Panc1 (cell line): Measurements from ENCODE around the gene CXCR5. TPM values are rescaled to one million over a fixed set of nuclear protein-coding genes. Genes with fewer than 3 reads are reported as not detected.

Source experiments
- ATAC-seq: fragments of 200-7000 bp; cut with Tn5 transposase; 2 replicates; pipeline ENCODE4 v1.9.1; 2020; ENCODE audit warnings: mild to moderate bottlenecking, moderate library complexity
- BruUV-seq: library from RNA; stranded (reverse); fragments of 400-500 nt; replicated peaks from 2 replicates; lab custom pipeline; 2021; lab: Mats Ljungman, UMichigan
- CTCF ChIA-PET: fragments of 300-600 bp; sonication (Branson Sonifier 250); formaldehyde crosslinking; loops from one replicate; lab custom pipeline; 2022; ENCODE audit warnings: antibody characterized with exemption; lab: Charles Lee
- POLR2A ChIA-PET: fragments of 300-600 bp; sonication (Branson Sonifier 250); formaldehyde crosslinking; loops from one replicate; lab custom pipeline; 2022; ENCODE audit warnings: antibody characterized with exemption; lab: Charles Lee
- DNase-seq: peaks from one replicate; pipeline ENCODE4 v3.0.0-alpha.2; 2010; ENCODE audit warnings: low read depth, low spot score
- H3K27ac ChIP-seq: 2 replicates; pipeline ENCODE4 v1.5.1; 2011; ENCODE audit warnings: mild to moderate bottlenecking, low read length, inconsistent platforms
- H3K27me3 ChIP-seq: fragments of 200-500 bp; sonication (Bioruptor generic); 2 replicates; pipeline ENCODE4 v1.6.0; 2014; ENCODE audit warnings: low read length, inconsistent platforms; ENCODE audit not compliant: control insufficient read depth, insufficient read depth
- H3K36me3 ChIP-seq: fragments of 200-500 bp; sonication (Bioruptor generic); 2 replicates; pipeline ENCODE4 v1.5.1; 2014; ENCODE audit warnings: inconsistent platforms, mild to moderate bottlenecking, low read length, moderate library complexity; ENCODE audit not compliant: control insufficient read depth, insufficient read depth
- H3K4me1 ChIP-seq: 2 replicates; pipeline ENCODE4 v1.5.1; 2011; ENCODE audit warnings: inconsistent platforms, mild to moderate bottlenecking, low read length, moderate library complexity; ENCODE audit not compliant: control insufficient read depth, insufficient read depth
- H3K4me3 ChIP-seq, 2 experiments: 2 replicates each; pipeline ENCODE4 v1.5.1; 2011 to 2012; ENCODE audit warnings: low read depth in 2 of 2, low read length in 2 of 2, mild to moderate bottlenecking in 2 of 2, inconsistent platforms in 1 of 2, moderate library complexity in 1 of 2
- H3K9me3 ChIP-seq: fragments of 200-500 bp; sonication (Bioruptor generic); 2 replicates; pipeline ENCODE4 v1.5.1; 2014; ENCODE audit warnings: low read depth, mild to moderate bottlenecking, inconsistent platforms, low read length, moderate library complexity; ENCODE audit not compliant: control insufficient read depth, insufficient read depth
- POLR2AphosphoS5 ChIP-seq: IDR thresholded peaks from 2 replicates; pipeline ENCODE4 v1.6.1; 2012; ENCODE audit warnings: mild to moderate bottlenecking, low read depth, low read length, moderate library complexity
- SIN3A ChIP-seq: IDR thresholded peaks from 2 replicates; pipeline ENCODE4 v1.6.1; 2012; ENCODE audit warnings: low read depth, mild to moderate bottlenecking, low read length, moderate library complexity, borderline replicate concordance; ENCODE audit not compliant: insufficient read depth
- TCF7L2 ChIP-seq: IDR thresholded peaks from 2 replicates; pipeline ENCODE4 v1.6.1; 2011; ENCODE audit warnings: mild to moderate bottlenecking, low read depth, low read length, inconsistent platforms
- in situ Hi-C: cut with HindIII; loops from 2 replicates; pipeline ENCODE4 v1.10.0; 2016; ENCODE audit warnings: low sequenced_read_pairs, low pct_unique_long_range_greater_than_20kb
- intact Hi-C: fragments of 100-400 bp; cut with micrococcal nuclease; formaldehyde crosslinking; loops from one replicate; pipeline ENCODE4 v1.10.0; 2022; ENCODE audit not compliant: unreplicated experiment
- total RNA-seq: library from RNA; stranded (reverse); gene quantifications from one replicate; pipeline ENCODE4 v1.2.1, GENCODE V29; 2021; ENCODE audit not compliant: unreplicated experiment
- TF ChIP-seq, protein P1 (sequence below): fragments of 450-650 bp; IDR thresholded peaks from 2 replicates; pipeline ENCODE4 v1.5.1; 2017; ENCODE audit warnings: mild to moderate bottlenecking
- TF ChIP-seq, protein P2 (sequence below), 2 experiments: IDR thresholded peaks; 2 replicates each; pipeline ENCODE4 v1.6.1; 2011 to 2012; ENCODE audit warnings: low read depth in 2 of 2, control low read depth in 1 of 2, low read length in 1 of 2, mild to moderate bottlenecking in 1 of 2, moderate library complexity in 1 of 2; ENCODE audit not compliant: insufficient read depth in 1 of 2

Gene CXCR5
- total RNA-seq, 1 experiment from 2014 or later, result not detected

DNA sequence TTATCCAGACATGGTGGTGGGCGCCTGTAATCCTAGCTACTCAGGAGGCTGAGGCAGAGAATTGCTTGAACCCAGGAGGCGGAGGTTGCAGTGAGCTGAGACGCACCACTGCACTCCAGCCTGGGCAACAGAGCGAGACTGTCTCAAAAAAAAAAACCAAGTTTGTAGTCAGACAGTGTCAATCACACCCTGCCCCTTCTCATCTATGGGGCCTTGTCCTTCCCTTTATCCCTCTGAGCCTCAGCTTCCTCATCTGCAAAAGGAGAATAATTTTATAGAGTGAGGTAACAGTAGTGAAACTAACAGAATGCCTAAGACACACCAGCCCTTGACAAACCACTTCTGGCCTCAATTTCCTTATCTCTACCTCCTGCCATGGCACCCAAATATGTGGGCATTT lies 31.3 kb downstream of the CXCR5 start:
- Histone ChIP-seq H3K4me3 (no peak overlapping the region), H3K36me3 (peaks cover 3% of the 10 kb centered on the region), H3K27ac (peak overlapping the region; percentile 99), H3K9me3 (no peaks in the 10 kb centered on the region), H3K27me3 (no peaks in the 10 kb centered on the region), H3K4me1 (peaks cover 93% of the 10 kb centered on the region)
- intact Hi-C loops (no loop called here), in situ Hi-C loops (no loop called here)
- ATAC-seq (no peak), DNase-seq (no peak)
- TF ChIP-seq, protein P1, sequence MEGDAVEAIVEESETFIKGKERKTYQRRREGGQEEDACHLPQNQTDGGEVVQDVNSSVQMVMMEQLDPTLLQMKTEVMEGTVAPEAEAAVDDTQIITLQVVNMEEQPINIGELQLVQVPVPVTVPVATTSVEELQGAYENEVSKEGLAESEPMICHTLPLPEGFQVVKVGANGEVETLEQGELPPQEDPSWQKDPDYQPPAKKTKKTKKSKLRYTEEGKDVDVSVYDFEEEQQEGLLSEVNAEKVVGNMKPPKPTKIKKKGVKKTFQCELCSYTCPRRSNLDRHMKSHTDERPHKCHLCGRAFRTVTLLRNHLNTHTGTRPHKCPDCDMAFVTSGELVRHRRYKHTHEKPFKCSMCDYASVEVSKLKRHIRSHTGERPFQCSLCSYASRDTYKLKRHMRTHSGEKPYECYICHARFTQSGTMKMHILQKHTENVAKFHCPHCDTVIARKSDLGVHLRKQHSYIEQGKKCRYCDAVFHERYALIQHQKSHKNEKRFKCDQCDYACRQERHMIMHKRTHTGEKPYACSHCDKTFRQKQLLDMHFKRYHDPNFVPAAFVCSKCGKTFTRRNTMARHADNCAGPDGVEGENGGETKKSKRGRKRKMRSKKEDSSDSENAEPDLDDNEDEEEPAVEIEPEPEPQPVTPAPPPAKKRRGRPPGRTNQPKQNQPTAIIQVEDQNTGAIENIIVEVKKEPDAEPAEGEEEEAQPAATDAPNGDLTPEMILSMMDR, result no peak
- TF ChIP-seq POLR2AphosphoS5 (no peak), TCF7L2 (no peak), SIN3A (no peak)
- TF ChIP-seq, protein P2, sequence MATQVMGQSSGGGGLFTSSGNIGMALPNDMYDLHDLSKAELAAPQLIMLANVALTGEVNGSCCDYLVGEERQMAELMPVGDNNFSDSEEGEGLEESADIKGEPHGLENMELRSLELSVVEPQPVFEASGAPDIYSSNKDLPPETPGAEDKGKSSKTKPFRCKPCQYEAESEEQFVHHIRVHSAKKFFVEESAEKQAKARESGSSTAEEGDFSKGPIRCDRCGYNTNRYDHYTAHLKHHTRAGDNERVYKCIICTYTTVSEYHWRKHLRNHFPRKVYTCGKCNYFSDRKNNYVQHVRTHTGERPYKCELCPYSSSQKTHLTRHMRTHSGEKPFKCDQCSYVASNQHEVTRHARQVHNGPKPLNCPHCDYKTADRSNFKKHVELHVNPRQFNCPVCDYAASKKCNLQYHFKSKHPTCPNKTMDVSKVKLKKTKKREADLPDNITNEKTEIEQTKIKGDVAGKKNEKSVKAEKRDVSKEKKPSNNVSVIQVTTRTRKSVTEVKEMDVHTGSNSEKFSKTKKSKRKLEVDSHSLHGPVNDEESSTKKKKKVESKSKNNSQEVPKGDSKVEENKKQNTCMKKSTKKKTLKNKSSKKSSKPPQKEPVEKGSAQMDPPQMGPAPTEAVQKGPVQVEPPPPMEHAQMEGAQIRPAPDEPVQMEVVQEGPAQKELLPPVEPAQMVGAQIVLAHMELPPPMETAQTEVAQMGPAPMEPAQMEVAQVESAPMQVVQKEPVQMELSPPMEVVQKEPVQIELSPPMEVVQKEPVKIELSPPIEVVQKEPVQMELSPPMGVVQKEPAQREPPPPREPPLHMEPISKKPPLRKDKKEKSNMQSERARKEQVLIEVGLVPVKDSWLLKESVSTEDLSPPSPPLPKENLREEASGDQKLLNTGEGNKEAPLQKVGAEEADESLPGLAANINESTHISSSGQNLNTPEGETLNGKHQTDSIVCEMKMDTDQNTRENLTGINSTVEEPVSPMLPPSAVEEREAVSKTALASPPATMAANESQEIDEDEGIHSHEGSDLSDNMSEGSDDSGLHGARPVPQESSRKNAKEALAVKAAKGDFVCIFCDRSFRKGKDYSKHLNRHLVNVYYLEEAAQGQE (IDR thresholded peaks at IDR 0.05; ENCODE audit: insufficient read depth in 1 of 2, low read depth in 2 of 2, low read length in 1 of 2), result no peak
- no TSS peak for BruUV-seq
- POLR2A ChIA-PET, result interaction anchor here (0.6 to 1.7 kb wide), 2 partner anchors 9 to 124 kb away, joined by 4 to 10 read pairs; no protein-coding TSS in a partner anchor
- CTCF ChIA-PET, result no interaction called here

DNA sequence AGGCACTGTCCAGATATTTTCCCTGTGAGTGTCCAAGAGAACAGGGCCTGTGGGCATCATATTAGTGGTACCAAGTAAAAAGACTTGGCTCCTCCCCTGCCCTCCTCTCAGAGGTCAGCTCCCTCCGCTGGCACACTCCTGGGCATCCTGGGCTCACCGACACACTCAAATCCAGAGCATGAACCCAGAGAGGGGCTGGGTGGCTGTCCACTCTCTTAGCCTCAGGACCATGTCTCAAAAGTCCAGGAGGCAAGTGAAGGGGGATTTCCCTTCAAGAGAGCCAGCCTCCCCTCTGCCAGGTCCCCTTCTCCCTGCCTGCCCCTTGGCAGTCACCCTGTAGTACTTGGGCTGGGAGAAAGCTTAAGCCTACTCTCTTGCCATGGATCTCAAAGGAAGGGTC lies 31.7 kb downstream of the CXCR5 start:
- Histone ChIP-seq H3K36me3 (peaks cover 3% of the 10 kb centered on the region), H3K27ac (peak overlapping the region; percentile 99), H3K27me3 (no peaks in the 10 kb centered on the region), H3K4me1 (peaks cover 94% of the 10 kb centered on the region), H3K9me3 (no peaks in the 10 kb centered on the region), H3K4me3 (no peak overlapping the region)
- BruUV-seq, result no TSS peak
- CTCF ChIA-PET, result interaction anchor here (0.5 kb wide), 1 partner anchor 291 kb away, joined by 5 read pairs; the partner anchor contains the start of gene CBL
- DNase-seq (no peak), ATAC-seq (no peak)
- TF ChIP-seq, protein P1, result no peak
- TF ChIP-seq, protein P2 (IDR thresholded peaks at IDR 0.05; ENCODE audit: insufficient read depth in 1 of 2, low read depth in 2 of 2, low read length in 1 of 2), result no peak
- TF ChIP-seq POLR2AphosphoS5 (no peak), SIN3A (no peak), TCF7L2 (no peak)
- in situ Hi-C loops (no loop called here), intact Hi-C loops (no loop called here)
- POLR2A ChIA-PET, result no interaction called here
